Gastrocnemius medialis (tissue), 4 donors: Measurements from ENCODE around the gene YOD1. TPM values are rescaled to one million over a fixed set of nuclear protein-coding genes. Genes with fewer than 3 reads are reported as not detected.

Experiments
- ATAC-seq, 2 donors: fragments of 150-250 bp; one replicate each; pipeline ENCODE4 v1.9.1; 2016
- DNase-seq, 2 donors: peaks; one replicate each; pipeline ENCODE4 v3.0.0-alpha.2; 2019
- H3K27ac ChIP-seq, 4 donors: fragments of 200-600 bp; sonication (generic); 1 replicate in 1 of 4; 2 replicates in 3 of 4; pipeline ENCODE4 v1.5.1; 2016 to 2018; ENCODE audit warnings: mild to moderate bottlenecking in 2 of 4, moderate library complexity in 1 of 4
- H3K27me3 ChIP-seq, 3 donors: fragments of 200-600 bp; sonication (generic) in 2 of 3; 1 replicate in 1 of 3; 2 replicates in 2 of 3; pipeline versions ENCODE4 v1.5.1 to v1.6.0; 2016 to 2019; ENCODE audit warnings: mild to moderate bottlenecking in 1 of 3, moderate library complexity in 1 of 3
- H3K36me3 ChIP-seq, 2 donors: fragments of 200-600 bp; sonication (generic) in 1 of 2; one replicate each; pipeline ENCODE4 v1.5.1; 2017 to 2018
- H3K4me1 ChIP-seq, 2 donors: fragments of 200-600 bp; sonication (generic) in 1 of 2; one replicate each; pipeline ENCODE4 v1.5.1; 2016 to 2017; ENCODE audit warnings: mild to moderate bottlenecking in 2 of 2
- H3K4me3 ChIP-seq, 4 donors: fragments of 200-600 bp; sonication (generic) in 3 of 4; 1 replicate in 1 of 4; 2 replicates in 3 of 4; pipeline ENCODE4 v1.5.1; 2016 to 2019; ENCODE audit warnings: mild to moderate bottlenecking in 2 of 4
- H3K9me3 ChIP-seq, 3 donors: fragments of 200-600 bp; sonication (generic) in 2 of 3; 1 replicate in 1 of 3; 2 replicates in 2 of 3; pipeline ENCODE4 v1.5.1; 2016 to 2019
- CTCF ChIP-seq, 5 experiments: fragments of 450-650 bp in 3 of 5; fragments of 200-600 bp in 2 of 5; sonication (generic) in 2 of 5; IDR thresholded peaks in 4 of 5; conservative IDR thresholded peaks in 1 of 5; 1 replicate in 4 of 5; 2 replicates in 1 of 5; pipeline ENCODE4 v1.5.1; 2016 to 2019; ENCODE audit warnings: antibody characterized with exemption in 5 of 5, mild to moderate bottlenecking in 3 of 5, moderate library complexity in 3 of 5
- POLR2A ChIP-seq, 2 donors: fragments of 450-650 bp; IDR thresholded peaks; one replicate each; pipeline ENCODE4 v1.6.1; 2017; ENCODE audit warnings: antibody characterized with exemption in 2 of 2, mild to moderate bottlenecking in 2 of 2, moderate library complexity in 2 of 2
- in situ Hi-C, 4 donors: fragments of 200-750 bp; cut with MboI; loops; one replicate each; pipeline versions ENCODE4 v1.15.0 to v1.8.0; 2017; ENCODE audit warnings: low sequenced_read_pairs in 4 of 4
- intact Hi-C: fragments of 100-400 bp; cut with DNase I; formaldehyde crosslinking; loops from one replicate; pipeline ENCODE4 v1.15.1; 2023; ENCODE audit warnings: low total_unique reads
- total RNA-seq, 4 donors: library from RNA; depleted of rRNA; stranded (reverse); fragments of >200 nt; gene quantifications; one replicate each; pipeline versions ENCODE4 v1.1.0 to v1.2.3, GENCODE V29; 2016

YOD1 gene
- total RNA-seq, 4 donors from 2014 or later: 3.0 to 6.7 (median 6.2) TPM

- Histone ChIP-seq H3K4me3 (no peak overlapping the region), H3K27ac (no peak overlapping the region), H3K4me1 (no peaks in the 10 kb centered on the region), H3K9me3 (no peaks in the 10 kb centered on the region), H3K36me3 (no peaks in the 10 kb centered on the region), H3K27me3 (no peaks in the 10 kb centered on the region)
- in situ Hi-C loops (no loop called here), intact Hi-C loops (no loop called here)
- ATAC-seq: no peak
- no peak for DNase-seq
- TF ChIP-seq CTCF (IDR thresholded peaks at IDR 0.05 in 4 of 5, conservative IDR thresholded peaks at IDR 0.05 in 1 of 5) (no peak), POLR2A (IDR thresholded peaks at IDR 0.05) (no peak)
These were observed 44.1 kb downstream of the YOD1 start for GRCh38 chr1:207006914-207007313.

- in situ Hi-C loops: no loop called here
- ATAC-seq: no peak
- Histone ChIP-seq H3K27ac (no peak overlapping the region), H3K4me3 (no peak overlapping the region), H3K27me3 (no peaks in the 10 kb centered on the region), H3K36me3 (no peaks in the 10 kb centered on the region), H3K9me3 (no peaks in the 10 kb centered on the region), H3K4me1 (no peaks in the 10 kb centered on the region)
- DNase-seq: no peak
- intact Hi-C loops: no loop called here
- TF ChIP-seq POLR2A (IDR thresholded peaks at IDR 0.05): no peak
- no peak for TF ChIP-seq CTCF (IDR thresholded peaks at IDR 0.05 in 4 of 5, conservative IDR thresholded peaks at IDR 0.05 in 1 of 5)
These were observed 44.9 kb downstream of the YOD1 start for GRCh38 chr1:207006083-207006482.

GRCh38 chr1:207004931-207005830 is 45.8 kb downstream of the YOD1 start:
- TF ChIP-seq POLR2A (IDR thresholded peaks at IDR 0.05) (no peak), CTCF (IDR thresholded peaks at IDR 0.05 in 4 of 5, conservative IDR thresholded peaks at IDR 0.05 in 1 of 5) (peak in 3 of 5 experiments; percentile 13 to 47 (median 28))
- intact Hi-C loops (no loop called here), in situ Hi-C loops (no loop called here)
- Histone ChIP-seq H3K4me1 (no peaks in the 10 kb centered on the region), H3K9me3 (no peaks in the 10 kb centered on the region), H3K27me3 (no peaks in the 10 kb centered on the region), H3K4me3 (no peak overlapping the region), H3K36me3 (no peaks in the 10 kb centered on the region), H3K27ac (no peak overlapping the region)
- ATAC-seq: no peak
- DNase-seq: no peak

- no peaks in the 10 kb centered on the region for H3K27me3 ChIP-seq
- no peaks in the 10 kb centered on the region for H3K36me3 ChIP-seq
- no peak for TF ChIP-seq POLR2A (IDR thresholded peaks at IDR 0.05)
- no peak for TF ChIP-seq CTCF (IDR thresholded peaks at IDR 0.05 in 4 of 5, conservative IDR thresholded peaks at IDR 0.05 in 1 of 5)
- H3K9me3 ChIP-seq: no peaks in the 10 kb centered on the region
- no peak overlapping the region for H3K4me3 ChIP-seq
- in situ Hi-C loops: no loop called here
- no peak overlapping the region for H3K27ac ChIP-seq
- intact Hi-C loops: no loop called here
- DNase-seq: no peak
- no peaks in the 10 kb centered on the region for H3K4me1 ChIP-seq
- no peak for ATAC-seq
These were observed 47.8 kb downstream of the YOD1 start for GRCh38 chr1:207003210-207003609.
